ENCODE results near the gene FASTKD3.

- TF ChIP-seq POLR2A (IDR thresholded peaks at IDR 0.05): no peak
- no peak for TF ChIP-seq CTCF (IDR thresholded peaks at IDR 0.05)
These were observed 17.1 kb downstream of the FASTKD3 start for GRCh38 chr5:7851617-7852289.

All from adrenal gland (tissue), 5 donors.